GM11168 (cell line): Measurements from ENCODE around the gene MEIOC.
"Not testable (repeated sequence)": the region's sequence is repeated elsewhere in the genome, so short reads cannot be mapped to it uniquely, and the experiment has no call there.

Experiments
- in situ Hi-C: fragments of 300-500 bp; cut with MboI; formaldehyde crosslinking; loops from one replicate; pipeline ENCODE4 v1.12.0; 2022; ENCODE audit warnings: low sequenced_read_pairs; ENCODE audit not compliant: unreplicated experiment

MEIOC gene

DNA sequence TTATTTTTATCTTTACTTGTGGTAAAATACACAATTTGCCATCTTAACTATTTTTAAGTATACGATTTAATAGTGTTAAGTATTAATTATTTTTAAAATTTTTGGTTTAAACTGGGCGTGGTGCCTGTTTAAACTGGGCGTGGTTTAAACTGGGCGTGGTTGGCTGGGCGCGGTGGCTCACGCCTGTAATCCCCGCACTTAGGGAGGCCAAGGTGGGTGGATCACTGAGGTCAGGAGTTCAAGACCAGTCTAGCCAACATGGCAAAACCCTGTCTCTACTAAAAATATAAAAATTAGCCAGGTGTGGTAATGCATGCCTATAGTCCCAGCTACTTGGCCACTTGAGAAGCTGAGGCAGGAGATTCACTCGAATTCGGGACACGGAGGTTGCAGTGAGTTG lies 37.3 kb downstream of the MEIOC start:
- in situ Hi-C loops: no loop called here

DNA sequence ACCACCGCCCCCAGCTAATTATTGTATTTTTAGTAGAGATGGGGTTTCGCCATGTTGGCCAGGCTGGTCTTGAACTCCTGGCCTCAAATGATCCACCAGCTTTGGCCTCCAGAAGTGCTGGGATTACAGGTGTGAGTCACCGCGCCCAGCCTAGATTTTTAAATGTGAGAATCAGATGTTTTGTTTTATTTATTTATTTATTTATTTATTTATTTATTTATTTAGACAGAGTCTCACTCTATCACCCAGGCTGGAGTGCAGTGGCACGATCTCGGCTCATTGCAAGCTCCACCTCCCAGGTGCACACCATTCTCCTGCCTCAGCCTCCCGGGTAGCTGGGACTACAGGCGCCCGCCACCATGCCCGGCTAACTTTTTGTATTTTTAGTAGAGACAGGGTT lies 44.0 kb downstream of the MEIOC start:
- in situ Hi-C loops: not testable (repeated sequence)

DNA sequence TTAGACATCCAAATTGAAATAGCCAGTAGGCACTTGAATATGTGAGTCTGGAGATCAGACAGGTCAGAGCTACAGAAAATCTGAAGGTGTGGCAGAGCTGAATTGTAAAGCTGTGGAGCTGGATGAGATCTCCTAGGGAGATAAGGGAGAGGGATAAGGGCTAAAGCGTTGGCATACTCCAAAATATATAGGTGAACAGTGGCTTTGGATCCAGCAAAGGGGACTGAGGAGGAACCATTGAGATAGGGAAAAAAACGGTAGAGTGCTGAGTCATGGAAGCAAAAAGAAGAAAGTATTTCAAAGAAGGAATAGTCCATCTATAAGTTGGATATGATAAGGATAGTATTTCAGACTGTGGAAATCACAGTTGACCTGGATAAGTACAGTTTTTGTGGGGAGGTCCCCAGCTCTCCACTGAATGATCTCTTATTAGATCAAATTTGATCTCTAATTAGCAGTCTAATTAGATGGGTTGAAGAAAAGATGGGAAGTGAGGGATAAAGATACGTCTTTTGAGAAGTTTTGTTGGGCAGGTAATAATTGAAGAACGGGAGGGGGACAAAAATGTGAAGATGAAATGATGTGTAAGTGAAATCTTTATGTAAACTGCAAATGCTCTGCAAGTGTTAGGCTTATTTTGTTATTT lies 51.6 kb downstream of the MEIOC start:
- in situ Hi-C loops: no loop called here

DNA sequence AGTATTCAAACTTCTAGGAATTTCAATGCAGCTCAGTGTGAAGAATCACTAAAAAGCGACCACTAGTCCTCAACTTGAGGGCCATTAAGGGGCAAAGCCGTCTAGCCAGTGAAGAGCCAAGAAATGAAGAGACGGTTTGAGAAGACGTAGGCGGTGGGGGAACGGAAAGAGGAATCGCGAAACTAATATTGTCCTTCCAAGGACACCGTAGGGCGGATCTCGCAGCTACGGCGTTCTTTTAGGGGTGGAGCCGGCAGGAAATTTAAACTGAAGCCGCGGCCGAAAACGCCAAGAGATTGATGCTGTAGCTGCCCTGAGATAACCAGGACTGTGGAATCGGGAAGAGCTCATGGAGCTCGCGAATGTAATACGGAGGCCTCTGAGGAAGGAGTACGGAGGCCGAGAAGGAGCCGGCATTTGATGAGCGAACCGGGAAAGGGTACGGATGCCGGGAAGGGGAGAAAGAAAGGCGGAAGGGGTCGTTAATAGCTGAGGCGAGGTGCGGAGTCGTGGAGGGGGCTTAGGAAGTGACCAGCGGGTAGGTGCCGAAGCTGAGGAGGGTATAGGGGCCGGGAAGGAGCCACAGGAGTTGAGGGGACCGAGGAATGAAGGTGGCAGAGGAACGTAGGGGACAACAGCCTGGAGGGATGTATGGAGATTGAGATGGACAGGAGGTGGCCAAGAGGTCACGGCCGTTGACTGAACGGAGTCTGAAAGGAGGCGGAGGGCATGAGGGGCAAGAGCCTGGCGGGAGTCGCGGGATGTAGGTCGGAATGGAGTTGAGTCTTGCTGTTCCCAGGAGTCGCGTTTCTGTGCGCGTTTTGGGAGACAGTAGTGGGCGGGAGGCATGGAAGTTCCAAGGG lies 52.4 kb downstream of the MEIOC start, which contains the start of gene DBF4B:
DBF4B (plus strand) TSS at position 265 of the 863 bp plus-strand sequence; CDS start at position 421, 156 bp downstream.
- in situ Hi-C loops: no loop called here

DNA sequence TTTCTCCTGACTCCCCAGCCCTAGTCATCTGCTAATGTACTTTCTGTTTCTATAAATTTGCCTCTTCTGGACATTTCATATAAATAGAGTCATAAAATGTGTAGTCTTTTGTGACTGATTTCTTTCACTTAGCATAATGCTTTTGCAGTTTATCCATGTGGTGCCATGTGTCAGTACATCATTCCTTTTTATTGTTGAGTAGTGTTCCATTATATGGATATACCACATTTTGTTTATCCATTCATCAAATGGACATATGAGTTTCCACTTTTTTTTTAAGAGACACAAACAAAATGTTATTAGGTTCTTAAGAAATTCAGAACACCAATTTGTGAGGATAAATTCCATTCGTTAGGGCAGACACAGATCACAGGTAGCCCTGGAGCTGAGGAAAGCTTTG lies 63.2 kb downstream of the MEIOC start:
- in situ Hi-C loops: no loop called here

DNA sequence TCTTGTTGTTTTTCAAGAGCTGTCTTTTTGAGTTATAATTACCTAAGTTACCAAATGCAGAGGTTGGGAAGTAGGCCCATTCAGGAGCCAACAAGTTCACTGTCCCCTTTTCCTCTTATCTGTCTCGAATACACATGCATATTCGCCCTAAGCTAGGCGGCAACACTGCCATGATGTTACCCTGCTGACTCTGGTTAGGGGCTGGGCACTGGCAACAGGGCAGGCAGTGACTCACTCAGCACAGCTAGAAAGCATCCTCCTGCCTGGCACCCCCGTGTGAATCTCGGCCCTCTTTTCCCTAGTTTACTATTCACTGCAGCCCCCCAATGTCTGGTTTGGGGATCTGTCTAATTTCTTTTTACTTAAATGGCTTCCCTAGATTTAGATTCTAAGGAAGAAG lies 66.0 kb downstream of the MEIOC start:
- in situ Hi-C loops: no loop called here
